ENCODE measurements around the gene CREBZF. TPM values are rescaled to one million over a fixed set of nuclear protein-coding genes. Genes with fewer than 3 reads are reported as not detected.
"Not testable (repeated sequence)": the region's sequence is repeated elsewhere in the genome, so short reads cannot be mapped to it uniquely, and the experiment has no call there.

Gene CREBZF
- total RNA-seq, 2 donors from 2014 or later: 35.4 to 44.6 TPM

- DNase-seq: no peak
- no peaks in the 10 kb centered on the region for H3K4me1 ChIP-seq
- H3K9me3 ChIP-seq: no peaks in the 10 kb centered on the region
- H3K27me3 ChIP-seq: no peaks in the 10 kb centered on the region
- H3K36me3 ChIP-seq: peaks cover 13% of the 10 kb centered on the region
- intact Hi-C loops (cut with DNase I): no loop called here
- no peak overlapping the region for H3K4me3 ChIP-seq
- H3K27ac ChIP-seq: no peak overlapping the region
- H3K9ac ChIP-seq (ENCODE audit: low read depth in 2 of 2, low read length in 2 of 2): no peak overlapping the region
- no peak for TF ChIP-seq CTCF (IDR thresholded peaks at IDR 0.05)
Observed at GRCh38 chr11:85656777-85657176, 8.2 kb downstream of the CREBZF start.

- DNase-seq; H3K27ac ChIP-seq; H3K9ac ChIP-seq (ENCODE audit: low read depth in 2 of 2, low read length in 2 of 2); intact Hi-C loops (cut with DNase I); H3K27me3 ChIP-seq; H3K9me3 ChIP-seq; H3K4me3 ChIP-seq; H3K4me1 ChIP-seq: not testable (repeated sequence)
- peaks cover 13% of the 10 kb centered on the region for H3K36me3 ChIP-seq
Observed at GRCh38 chr11:85654343-85654742, 10.6 kb downstream of the CREBZF start.

GRCh38 chr11:85652786-85653447 is 12.0 kb downstream of the CREBZF start:
- intact Hi-C loops (cut with DNase I): no loop called here
- no peak overlapping the region for H3K9ac ChIP-seq (ENCODE audit: low read depth in 2 of 2, low read length in 2 of 2)
- no peaks in the 10 kb centered on the region for H3K9me3 ChIP-seq
- no peaks in the 10 kb centered on the region for H3K27me3 ChIP-seq
- H3K27ac ChIP-seq: no peak overlapping the region
- peaks cover 3% of the 10 kb centered on the region for H3K4me1 ChIP-seq
- H3K36me3 ChIP-seq: peaks cover 13% of the 10 kb centered on the region
- no peak for TF ChIP-seq CTCF (IDR thresholded peaks at IDR 0.05)
- no peak for DNase-seq
- H3K4me3 ChIP-seq: no peak overlapping the region

- TF ChIP-seq CTCF (IDR thresholded peaks at IDR 0.05): no peak
- DNase-seq: no peak
- no peak overlapping the region for H3K27ac ChIP-seq
- no peaks in the 10 kb centered on the region for H3K9me3 ChIP-seq
- H3K4me1 ChIP-seq: peaks cover 3% of the 10 kb centered on the region
- peaks cover 4% of the 10 kb centered on the region for H3K36me3 ChIP-seq
- H3K9ac ChIP-seq (ENCODE audit: low read depth in 2 of 2, low read length in 2 of 2): no peak overlapping the region
- intact Hi-C loops (cut with DNase I): no loop called here
- H3K4me3 ChIP-seq: no peak overlapping the region
- H3K27me3 ChIP-seq: no peaks in the 10 kb centered on the region
Observed at GRCh38 chr11:85651118-85651517, 13.8 kb downstream of the CREBZF start.

- peak; percentile 93 for DNase-seq
- H3K27ac ChIP-seq: peak within 1 kb of the TSS; percentile 84
- H3K27me3 ChIP-seq: no peaks in the 10 kb centered on the region
- H3K9me3 ChIP-seq: no peaks in the 10 kb centered on the region
- intact Hi-C loops (cut with DNase I): no loop called here
- H3K36me3 ChIP-seq: no peaks in the 10 kb centered on the region
- H3K4me1 ChIP-seq: peaks cover 3% of the 10 kb centered on the region
- peak within 1 kb of the TSS; percentile 66 for H3K4me3 ChIP-seq
- H3K9ac ChIP-seq (ENCODE audit: low read depth in 2 of 2, low read length in 2 of 2): peak within 1 kb of the TSS; percentile 65 to 94
- no peak for TF ChIP-seq CTCF (IDR thresholded peaks at IDR 0.05)
Observed at GRCh38 chr11:85647604-85648299, 17.2 kb downstream of the CREBZF start, which contains the start of gene TMEM126A. TSS of gene TMEM126A (plus strand) at chr11:85647967. CDS start at chr11:85650256, 2,289 bp downstream.

- intact Hi-C loops (cut with DNase I): no loop called here
- DNase-seq: no peak
- Histone ChIP-seq H3K36me3 (no peaks in the 10 kb centered on the region), H3K9ac (ENCODE audit: low read depth in 2 of 2, low read length in 2 of 2) (peak overlapping the region in 1 of 2 donors; percentile 94), H3K27ac (peak overlapping the region; percentile 84), H3K27me3 (no peaks in the 10 kb centered on the region), H3K4me3 (peak overlapping the region; percentile 66), H3K4me1 (peaks cover 3% of the 10 kb centered on the region), H3K9me3 (no peaks in the 10 kb centered on the region)
- no peak for TF ChIP-seq CTCF (IDR thresholded peaks at IDR 0.05)
Observed at GRCh38 chr11:85647078-85647477, 17.9 kb downstream of the CREBZF start.
